WTC11 (cell line): Measurements from ENCODE around the gene GRIP2. TPM values are rescaled to one million over a fixed set of nuclear protein-coding genes. Genes with fewer than 3 reads are reported as not detected.

Source experiments
- ATAC-seq: fragments of 200-7000 bp; cut with Tn5 transposase; 2 replicates; pipeline ENCODE4 v1.10.0; 2021; ENCODE audit warnings: mild to moderate bottlenecking, moderate library complexity
- CTCF ChIA-PET: fragments of 300-600 bp; sonication (Branson Sonifier 250); formaldehyde crosslinking; loops from one replicate; lab custom pipeline; 2021; ENCODE audit warnings: antibody characterized with exemption; lab: Charles Lee
- POLR2A ChIA-PET: fragments of 350-600 bp; sonication (Branson Sonifier 250); formaldehyde crosslinking; loops from one replicate; lab custom pipeline; 2021; ENCODE audit warnings: antibody characterized with exemption; lab: Charles Lee
- DNase-seq: peaks from one replicate; pipeline ENCODE4 v3.0.0; 2021; ENCODE audit warnings: low spot score
- H3K27ac Mint-ChIP-seq: 2 replicates; pipeline ENCODE4 v1.8.0; 2021; ENCODE audit warnings: mixed read lengths
- H3K27me3 Mint-ChIP-seq: 2 replicates; pipeline ENCODE4 v1.8.0; 2021; ENCODE audit warnings: low read depth, mild to moderate bottlenecking, moderate library complexity, mixed read lengths
- H3K36me3 Mint-ChIP-seq: 2 replicates; pipeline ENCODE4 v1.8.0; 2021; ENCODE audit warnings: mixed read lengths
- H3K4me1 Mint-ChIP-seq: 2 replicates; pipeline ENCODE4 v1.8.0; 2022; ENCODE audit warnings: mixed read lengths
- H3K4me3 Mint-ChIP-seq: 2 replicates; pipeline ENCODE4 v1.8.0; 2021; ENCODE audit warnings: mild to moderate bottlenecking, moderate library complexity, mixed read lengths
- H3K9me3 Mint-ChIP-seq: 2 replicates; pipeline ENCODE4 v1.8.0; 2021; ENCODE audit warnings: mixed read lengths
- CBFB ChIP-seq: sonication (generic); formaldehyde crosslinking; IDR thresholded peaks from 2 replicates; pipeline ENCODE4 v1.8.1; 2022; ENCODE audit warnings: mild to moderate bottlenecking, low read depth, missing genetic modification reagents
- E2F1 ChIP-seq: sonication (generic); formaldehyde crosslinking; IDR thresholded peaks from 2 replicates; pipeline ENCODE4 v1.8.0; 2022; ENCODE audit warnings: mild to moderate bottlenecking, missing genetic modification reagents
- E2F4 ChIP-seq: sonication (generic); formaldehyde crosslinking; IDR thresholded peaks from 2 replicates; pipeline ENCODE4 v1.8.1; 2022; ENCODE audit warnings: low read depth, mild to moderate bottlenecking, moderate library complexity, missing genetic modification reagents, borderline replicate concordance
- ELF4 ChIP-seq: sonication (generic); formaldehyde crosslinking; IDR thresholded peaks from 2 replicates; pipeline ENCODE4 v1.8.1; 2022; ENCODE audit warnings: low read depth, mild to moderate bottlenecking, moderate library complexity, missing genetic modification reagents
- ERG ChIP-seq: fragments of 250-450 bp; sonication (Bioruptor Pico); IDR thresholded peaks from 2 replicates; pipeline ENCODE4 v1.8.0; 2021; ENCODE audit warnings: mild to moderate bottlenecking
- FOXJ3 ChIP-seq: sonication (generic); formaldehyde crosslinking; IDR thresholded peaks from 2 replicates; pipeline ENCODE4 v1.9.0; 2021; ENCODE audit warnings: missing genetic modification reagents, mild to moderate bottlenecking, borderline replicate concordance
- GTF2I ChIP-seq: fragments of 250-450 bp; sonication (Bioruptor Pico); conservative IDR thresholded peaks from 2 replicates; pipeline ENCODE4 v1.4.0; 2021; ENCODE audit warnings: mild to moderate bottlenecking
- IRF1 ChIP-seq: sonication (generic); formaldehyde crosslinking; IDR thresholded peaks from 2 replicates; pipeline ENCODE4 v1.8.0; 2023; ENCODE audit warnings: missing genetic modification reagents
- IRF2 ChIP-seq: sonication (generic); formaldehyde crosslinking; IDR thresholded peaks from 2 replicates; pipeline ENCODE4 v1.8.0; 2022; ENCODE audit warnings: low read depth, missing genetic modification reagents, borderline replicate concordance
- JAZF1 ChIP-seq: fragments of 250-450 bp; sonication (Bioruptor Pico); IDR thresholded peaks from 2 replicates; pipeline ENCODE4 v1.9.0; 2021; ENCODE audit warnings: moderate library complexity, mild to moderate bottlenecking, inconsistent platforms
- JUN ChIP-seq: sonication (generic); formaldehyde crosslinking; IDR thresholded peaks from 2 replicates; pipeline ENCODE4 v1.8.0; 2023; ENCODE audit warnings: mild to moderate bottlenecking, missing genetic modification reagents
- KAT7 ChIP-seq: sonication (generic); formaldehyde crosslinking; IDR thresholded peaks from 2 replicates; pipeline ENCODE4 v1.8.1; 2023; ENCODE audit warnings: missing genetic modification reagents, mild to moderate bottlenecking, borderline replicate concordance
- MAX ChIP-seq: sonication (generic); formaldehyde crosslinking; IDR thresholded peaks from 2 replicates; pipeline ENCODE4 v1.8.0; 2022; ENCODE audit warnings: mild to moderate bottlenecking, missing genetic modification reagents
- RELA ChIP-seq: sonication (generic); formaldehyde crosslinking; IDR thresholded peaks from 2 replicates; pipeline ENCODE4 v1.8.1; 2022; ENCODE audit warnings: missing genetic modification reagents, mild to moderate bottlenecking, borderline replicate concordance
- SMAD4 ChIP-seq: sonication (generic); formaldehyde crosslinking; IDR thresholded peaks from 2 replicates; pipeline ENCODE4 v1.8.0; 2022; ENCODE audit warnings: mild to moderate bottlenecking, missing genetic modification reagents
- USF1 ChIP-seq: sonication (generic); formaldehyde crosslinking; IDR thresholded peaks from 2 replicates; pipeline ENCODE4 v1.8.0; 2022; ENCODE audit warnings: mild to moderate bottlenecking, missing genetic modification reagents
- ZBTB21 ChIP-seq: sonication (generic); formaldehyde crosslinking; IDR thresholded peaks from 2 replicates; pipeline ENCODE4 v1.8.1; 2023; ENCODE audit warnings: mild to moderate bottlenecking, missing genetic modification reagents, borderline replicate concordance
- ZNF219 ChIP-seq: sonication (generic); formaldehyde crosslinking; IDR thresholded peaks from 2 replicates; pipeline ENCODE4 v1.8.0; 2023; ENCODE audit warnings: missing genetic modification reagents, mild to moderate bottlenecking, borderline replicate concordance
- ZNF232 ChIP-seq: sonication (generic); formaldehyde crosslinking; IDR thresholded peaks from 2 replicates; pipeline ENCODE4 v1.8.0; 2022; ENCODE audit warnings: mild to moderate bottlenecking, missing genetic modification reagents
- ZNF281 ChIP-seq: sonication (generic); formaldehyde crosslinking; IDR thresholded peaks from 2 replicates; pipeline ENCODE4 v1.8.0; 2023; ENCODE audit warnings: mild to moderate bottlenecking, missing genetic modification reagents
- ZNF396 ChIP-seq: fragments of 250-450 bp; sonication (Bioruptor Pico); IDR thresholded peaks from 2 replicates; pipeline ENCODE4 v1.8.0; 2021; ENCODE audit warnings: mild to moderate bottlenecking, moderate library complexity, borderline replicate concordance
- ZNF416 ChIP-seq: fragments of 250-450 bp; sonication (Bioruptor Pico); IDR thresholded peaks from 2 replicates; pipeline ENCODE4 v1.9.0; 2021; ENCODE audit warnings: mild to moderate bottlenecking, inconsistent platforms
- ZNF671 ChIP-seq: fragments of 250-450 bp; sonication (Bioruptor Pico); IDR thresholded peaks from 2 replicates; pipeline ENCODE4 v1.8.0; 2021; ENCODE audit warnings: mild to moderate bottlenecking
- total RNA-seq: library from RNA; stranded (reverse); gene quantifications from 3 replicates; pipeline ENCODE4 v1.2.3, GENCODE V29; 2021

The GRIP2 gene
- total RNA-seq, 1 experiment from 2014 or later = 12.0 TPM

- peaks cover 21% of the 10 kb centered on the region for H3K9me3 Mint-ChIP-seq
- TF ChIP-seq ZNF219 (CRISPR knock-in tag) (no peak), IRF1 (CRISPR knock-in tag) (no peak), USF1 (CRISPR knock-in tag) (no peak), ZNF416 (no peak), JUN (CRISPR knock-in tag) (no peak), ERG (CRISPR knock-in tag) (no peak), ZNF281 (CRISPR knock-in tag) (no peak), GTF2I (CRISPR knock-in tag) (no peak), CBFB (CRISPR knock-in tag) (no peak), ZNF671 (CRISPR knock-in tag) (no peak), SMAD4 (CRISPR knock-in tag) (no peak), ZNF396 (CRISPR knock-in tag) (no peak), E2F1 (CRISPR knock-in tag) (no peak)
- TF ChIP-seq, all 79 proteins: peak for 0
- Mint-ChIP-seq H3K27ac (no peak overlapping the region), H3K4me1 (no peaks in the 10 kb centered on the region), H3K36me3 (peaks cover 15% of the 10 kb centered on the region), H3K4me3 (no peak overlapping the region), H3K27me3 (peaks cover 3% of the 10 kb centered on the region; the same call in 1 of the 2 replicates)
- ChIA-PET POLR2A (no interaction called here), CTCF (interaction anchor here (0.6 to 2.6 kb wide), 3 partner anchors 45 to 300 kb away, joined by 3 to 14 read pairs (median 13); no protein-coding TSS in a partner anchor)
- no peak for ATAC-seq
- no peak for DNase-seq
These were observed 36.5 kb downstream of the GRIP2 start for GRCh38 chr3:14503706-14504065.

- H3K27ac Mint-ChIP-seq = no peak overlapping the region
- ATAC-seq = no peak
- no peaks in the 10 kb centered on the region for H3K4me1 Mint-ChIP-seq
- peaks cover 15% of the 10 kb centered on the region for H3K36me3 Mint-ChIP-seq
- H3K27me3 Mint-ChIP-seq = peaks cover 3% of the 10 kb centered on the region
- POLR2A ChIA-PET = no interaction called here
- peaks cover 21% of the 10 kb centered on the region for H3K9me3 Mint-ChIP-seq
- no peak overlapping the region for H3K4me3 Mint-ChIP-seq
- TF ChIP-seq KAT7 (no peak), MAX (CRISPR knock-in tag) (no peak), ELF4 (no peak), ZNF232 (CRISPR knock-in tag) (no peak), ZNF281 (CRISPR knock-in tag) (no peak), IRF2 (CRISPR knock-in tag) (no peak), E2F4 (CRISPR knock-in tag) (no peak), RELA (CRISPR knock-in tag) (no peak), ZBTB21 (CRISPR knock-in tag) (no peak), JAZF1 (CRISPR knock-in tag) (no peak), SMAD4 (CRISPR knock-in tag) (no peak), FOXJ3 (CRISPR knock-in tag) (no peak)
- TF ChIP-seq, all 79 proteins: peak for 0
- DNase-seq = no peak
- CTCF ChIA-PET = interaction anchor here (0.6 kb wide), 1 partner anchor 49 kb away, joined by 3 read pairs; no protein-coding TSS in a partner anchor
These were observed 37.0 kb downstream of the GRIP2 start for GRCh38 chr3:14503033-14503705.
